Mesendoderm (in vitro differentiated cells): ENCODE data around the gene OCA2.

Experiments
- DNase-seq: peaks from one replicate; pipeline ENCODE4 v3.0.0; 2013
- H2AK5ac ChIP-seq: 2 replicates; pipeline ENCODE4 v1.6.1; 2013; ENCODE audit warnings: low read length, inconsistent platforms
- H2BK120ac ChIP-seq: 2 replicates; pipeline ENCODE4 v1.6.1; 2013; ENCODE audit warnings: low read depth, mild to moderate bottlenecking, low read length, moderate library complexity, mixed read lengths
- H2BK15ac ChIP-seq: replicated peaks from 2 replicates; pipeline ENCODE4 v1.6.1; 2013; ENCODE audit warnings: low read depth, mild to moderate bottlenecking, moderate library complexity
- H2BK5ac ChIP-seq: 2 replicates; pipeline ENCODE4 v1.6.1; 2013; ENCODE audit warnings: low read length, inconsistent platforms
- H3K18ac ChIP-seq: 2 replicates; pipeline ENCODE4 v1.6.1; 2013; ENCODE audit warnings: mild to moderate bottlenecking, low read length, mixed read lengths
- H3K23ac ChIP-seq: one replicate; pipeline ENCODE4 v1.6.1; 2013; ENCODE audit warnings: low read length
- H3K27ac ChIP-seq: 2 replicates; pipeline ENCODE4 v1.5.1; 2013; ENCODE audit warnings: low read depth, mild to moderate bottlenecking, inconsistent platforms, low read length, moderate library complexity
- H3K27me3 ChIP-seq: 2 replicates; pipeline ENCODE4 v1.6.1; 2013; ENCODE audit warnings: low read length, control low read depth, mild to moderate bottlenecking, inconsistent platforms; ENCODE audit not compliant: insufficient read depth, poor library complexity
- H3K36me3 ChIP-seq: 2 replicates; pipeline ENCODE4 v1.6.1; 2013; ENCODE audit warnings: low read length, inconsistent platforms; ENCODE audit not compliant: control insufficient read depth, insufficient read depth
- H3K4ac ChIP-seq: one replicate; pipeline ENCODE4 v1.6.1; 2013; ENCODE audit warnings: low read depth, mild to moderate bottlenecking, low read length, moderate library complexity
- H3K4me1 ChIP-seq: 2 replicates; pipeline ENCODE4 v1.6.1; 2013; ENCODE audit warnings: low read depth, low read length, inconsistent platforms; ENCODE audit not compliant: control insufficient read depth
- H3K4me2 ChIP-seq: 2 replicates; pipeline ENCODE4 v1.6.1; 2013; ENCODE audit warnings: low read length
- H3K4me3 ChIP-seq: 2 replicates; pipeline ENCODE4 v1.5.1; 2013; ENCODE audit warnings: mild to moderate bottlenecking, low read length
- H3K56ac ChIP-seq: one replicate; pipeline ENCODE4 v1.6.1; 2013; ENCODE audit warnings: low read length
- H3K79me1 ChIP-seq: 2 replicates; pipeline ENCODE4 v1.6.1; 2013; ENCODE audit warnings: low read length, inconsistent platforms
- H3K79me2 ChIP-seq: 2 replicates; pipeline ENCODE4 v1.6.1; 2013; ENCODE audit warnings: mild to moderate bottlenecking, low read length; ENCODE audit not compliant: control insufficient read depth, insufficient read depth
- H3K9ac ChIP-seq: 2 replicates; pipeline ENCODE4 v1.6.1; 2013; ENCODE audit warnings: low read length, inconsistent platforms
- H4K5ac ChIP-seq: one replicate; pipeline ENCODE4 v1.6.1; 2013; ENCODE audit warnings: low read length
- H4K8ac ChIP-seq: one replicate; pipeline ENCODE4 v1.6.1; 2013; ENCODE audit warnings: low read depth, mild to moderate bottlenecking, control low read depth, low read length, moderate library complexity
- WGBS: extraction: QIAGEN DNeasy Blood & Tissue Kit; methylation state at CpG from one replicate; pipeline ENCODE4 v1.1.7; 2013; ENCODE audit warnings: low lambda C conversion rate, missing lambda C conversion rate; ENCODE audit not compliant: insufficient coverage; ENCODE audit errors: extremely low coverage; 5-methylcytosine and 5-hydroxymethylcytosine counted together

The OCA2 gene

GRCh38 chr15:28078191-28078719, 20.9 kb downstream of the OCA2 start:
- no peak overlapping the region for H3K18ac ChIP-seq
- no peak overlapping the region for H4K5ac ChIP-seq
- H3K56ac ChIP-seq, result no peak overlapping the region
- no peak overlapping the region for H3K4me2 ChIP-seq
- no peaks in the 10 kb centered on the region for H3K27me3 ChIP-seq
- H3K79me1 ChIP-seq, result no peaks in the 10 kb centered on the region
- H3K27ac ChIP-seq, result no peak overlapping the region
- no peak overlapping the region for H3K4me3 ChIP-seq
- H2BK5ac ChIP-seq, result no peak overlapping the region
- no peak overlapping the region for H4K8ac ChIP-seq
- no peaks in the 10 kb centered on the region for H3K4me1 ChIP-seq
- no peak overlapping the region for H3K4ac ChIP-seq
- no peak overlapping the region for H2AK5ac ChIP-seq
- H2BK15ac ChIP-seq, result no peak overlapping the region
- no peak overlapping the region for H2BK120ac ChIP-seq
- H3K9ac ChIP-seq, result no peak overlapping the region
- no peak overlapping the region for H3K23ac ChIP-seq
- no peak for DNase-seq
- no peaks in the 10 kb centered on the region for H3K79me2 ChIP-seq
- WGBS, result no CpG with 5 or more reads among the region's 1 CpG
- H3K36me3 ChIP-seq, result no peaks in the 10 kb centered on the region

GRCh38 chr15:28075573-28075972, 23.5 kb downstream of the OCA2 start:
- no peaks in the 10 kb centered on the region for H3K36me3 ChIP-seq
- H3K4me1 ChIP-seq, result no peaks in the 10 kb centered on the region
- no peak overlapping the region for H2BK5ac ChIP-seq
- no peak overlapping the region for H3K23ac ChIP-seq
- no peak overlapping the region for H2BK15ac ChIP-seq
- no peak for DNase-seq
- H3K4ac ChIP-seq, result no peak overlapping the region
- H3K18ac ChIP-seq, result no peak overlapping the region
- no peaks in the 10 kb centered on the region for H3K79me2 ChIP-seq
- no peaks in the 10 kb centered on the region for H3K27me3 ChIP-seq
- H3K4me2 ChIP-seq, result no peak overlapping the region
- H3K9ac ChIP-seq, result no peak overlapping the region
- H4K5ac ChIP-seq, result no peak overlapping the region
- H4K8ac ChIP-seq, result no peak overlapping the region
- no peak overlapping the region for H3K4me3 ChIP-seq
- H3K27ac ChIP-seq, result no peak overlapping the region
- H2AK5ac ChIP-seq, result no peak overlapping the region
- no CpG with 5 or more reads among the region's 1 CpG for WGBS
- H3K79me1 ChIP-seq, result no peaks in the 10 kb centered on the region
- H2BK120ac ChIP-seq, result no peak overlapping the region
- H3K56ac ChIP-seq, result no peak overlapping the region

- Histone ChIP-seq H3K18ac (no peak overlapping the region), H3K4me3 (no peak overlapping the region), H3K79me2 (no peaks in the 10 kb centered on the region), H2BK120ac (no peak overlapping the region), H3K23ac (no peak overlapping the region), H4K8ac (no peak overlapping the region), H2BK5ac (no peak overlapping the region), H3K4me2 (no peak overlapping the region), H3K4ac (no peak overlapping the region), H3K79me1 (no peaks in the 10 kb centered on the region), H2BK15ac (no peak overlapping the region), H2AK5ac (no peak overlapping the region), H3K56ac (no peak overlapping the region), H3K27ac (no peak overlapping the region), H3K27me3 (no peaks in the 10 kb centered on the region), H4K5ac (no peak overlapping the region), H3K36me3 (no peaks in the 10 kb centered on the region), H3K4me1 (no peaks in the 10 kb centered on the region), H3K9ac (no peak overlapping the region)
- no CpG with 5 or more reads among the region's 1 CpG for WGBS
- no peak for DNase-seq
Observed at GRCh38 chr15:28068930-28069329, 30.2 kb downstream of the OCA2 start.

GRCh38 chr15:28066231-28066630, 32.9 kb downstream of the OCA2 start:
- Histone ChIP-seq H4K5ac (no peak overlapping the region), H3K79me1 (no peaks in the 10 kb centered on the region), H2BK120ac (no peak overlapping the region), H3K23ac (no peak overlapping the region), H3K56ac (no peak overlapping the region), H3K36me3 (no peaks in the 10 kb centered on the region), H3K18ac (no peak overlapping the region), H3K4me1 (no peaks in the 10 kb centered on the region), H2AK5ac (no peak overlapping the region), H4K8ac (no peak overlapping the region), H3K79me2 (no peaks in the 10 kb centered on the region), H3K4me2 (no peak overlapping the region), H3K9ac (no peak overlapping the region), H3K4me3 (no peak overlapping the region), H3K27me3 (no peaks in the 10 kb centered on the region), H2BK5ac (no peak overlapping the region), H3K4ac (no peak overlapping the region), H3K27ac (no peak overlapping the region), H2BK15ac (no peak overlapping the region)
- DNase-seq, result peak; percentile 60
- WGBS, result no CpG with 5 or more reads among the region's 3 CpGs

- no peak overlapping the region for H3K4me3 ChIP-seq
- H3K4ac ChIP-seq, result no peak overlapping the region
- H3K4me2 ChIP-seq, result no peak overlapping the region
- no peaks in the 10 kb centered on the region for H3K36me3 ChIP-seq
- no peak overlapping the region for H4K8ac ChIP-seq
- no peak for DNase-seq
- H3K79me1 ChIP-seq, result no peaks in the 10 kb centered on the region
- H3K27me3 ChIP-seq, result no peaks in the 10 kb centered on the region
- no peaks in the 10 kb centered on the region for H3K4me1 ChIP-seq
- H2BK120ac ChIP-seq, result no peak overlapping the region
- no peaks in the 10 kb centered on the region for H3K79me2 ChIP-seq
- no peak overlapping the region for H3K18ac ChIP-seq
- no peak overlapping the region for H3K23ac ChIP-seq
- no peak overlapping the region for H3K56ac ChIP-seq
- H2BK5ac ChIP-seq, result no peak overlapping the region
- no peak overlapping the region for H3K27ac ChIP-seq
- no peak overlapping the region for H2AK5ac ChIP-seq
- H4K5ac ChIP-seq, result no peak overlapping the region
- H2BK15ac ChIP-seq, result no peak overlapping the region
- no CpG with 5 or more reads among the region's 8 CpGs for WGBS
- H3K9ac ChIP-seq, result no peak overlapping the region
Observed at GRCh38 chr15:28060005-28060404, 39.1 kb downstream of the OCA2 start.

- Histone ChIP-seq H3K9ac (no peak overlapping the region), H3K27me3 (no peaks in the 10 kb centered on the region), H3K79me2 (no peaks in the 10 kb centered on the region), H3K4me3 (no peak overlapping the region), H3K27ac (no peak overlapping the region), H4K8ac (no peak overlapping the region), H3K56ac (no peak overlapping the region), H3K4me2 (no peak overlapping the region), H3K4ac (no peak overlapping the region), H2BK120ac (no peak overlapping the region), H3K18ac (no peak overlapping the region), H2AK5ac (no peak overlapping the region), H2BK5ac (no peak overlapping the region), H3K23ac (no peak overlapping the region), H3K4me1 (no peaks in the 10 kb centered on the region), H4K5ac (no peak overlapping the region), H2BK15ac (no peak overlapping the region), H3K36me3 (no peaks in the 10 kb centered on the region), H3K79me1 (no peaks in the 10 kb centered on the region)
- no peak for DNase-seq
- WGBS, result no CpG with 5 or more reads among the region's 6 CpGs
Observed at GRCh38 chr15:28058082-28058481, 41.0 kb downstream of the OCA2 start.
